Measurements from ENCODE around the gene PEX5L. TPM values are rescaled to one million over a fixed set of nuclear protein-coding genes. Genes with fewer than 3 reads are reported as not detected.
A peak's percentile ranks its signal among the peaks of the same experiment; 100 is the strongest.

The PEX5L gene
- total and polyA plus RNA-seq, 8 donors = 1.1 to 30.2 (median 8.6) TPM

GRCh38 chr3:179898024-179898423 is 138.7 kb downstream of the PEX5L start:
- Histone ChIP-seq H3K4me3 (no peak overlapping the region), H3K27me3 (no peaks in the 10 kb centered on the region), H3K27ac (no peak overlapping the region), H3K36me3 (no peaks in the 10 kb centered on the region), H3K9me3 (no peaks in the 10 kb centered on the region), H3K4me1 (peaks cover 0 to 28% (median 13%) of the 10 kb centered on the region in 3 donors)
- 18 to 36% methylated on average over 2 of the region's 2 CpGs for WGBS, 2 donors
- peak in 2 of 6 donors; percentile 18 to 20 for DNase-seq
- ATAC-seq = peak; percentile 51 to 73 (median 62)
- TF ChIP-seq, protein P1, sequence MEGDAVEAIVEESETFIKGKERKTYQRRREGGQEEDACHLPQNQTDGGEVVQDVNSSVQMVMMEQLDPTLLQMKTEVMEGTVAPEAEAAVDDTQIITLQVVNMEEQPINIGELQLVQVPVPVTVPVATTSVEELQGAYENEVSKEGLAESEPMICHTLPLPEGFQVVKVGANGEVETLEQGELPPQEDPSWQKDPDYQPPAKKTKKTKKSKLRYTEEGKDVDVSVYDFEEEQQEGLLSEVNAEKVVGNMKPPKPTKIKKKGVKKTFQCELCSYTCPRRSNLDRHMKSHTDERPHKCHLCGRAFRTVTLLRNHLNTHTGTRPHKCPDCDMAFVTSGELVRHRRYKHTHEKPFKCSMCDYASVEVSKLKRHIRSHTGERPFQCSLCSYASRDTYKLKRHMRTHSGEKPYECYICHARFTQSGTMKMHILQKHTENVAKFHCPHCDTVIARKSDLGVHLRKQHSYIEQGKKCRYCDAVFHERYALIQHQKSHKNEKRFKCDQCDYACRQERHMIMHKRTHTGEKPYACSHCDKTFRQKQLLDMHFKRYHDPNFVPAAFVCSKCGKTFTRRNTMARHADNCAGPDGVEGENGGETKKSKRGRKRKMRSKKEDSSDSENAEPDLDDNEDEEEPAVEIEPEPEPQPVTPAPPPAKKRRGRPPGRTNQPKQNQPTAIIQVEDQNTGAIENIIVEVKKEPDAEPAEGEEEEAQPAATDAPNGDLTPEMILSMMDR (IDR thresholded peaks at IDR 0.05) = no peak
- intact Hi-C loops (cut with DNase I) = no loop called here
- FAIRE-seq = no peak

- Histone ChIP-seq H3K27me3 (no peaks in the 10 kb centered on the region), H3K27ac (no peak overlapping the region), H3K36me3 (no peaks in the 10 kb centered on the region), H3K9me3 (no peaks in the 10 kb centered on the region), H3K4me3 (no peak overlapping the region), H3K4me1 (peaks cover 0 to 28% (median 13%) of the 10 kb centered on the region in 3 donors)
- DNase-seq = no peak
- no peak for FAIRE-seq
- WGBS, 2 donors = 64 to 81% methylated on average over 4 of the region's 4 CpGs
- intact Hi-C loops (cut with DNase I) = no loop called here
- ATAC-seq = no peak
- TF ChIP-seq, protein P1 (IDR thresholded peaks at IDR 0.05) = no peak
Measured at GRCh38 chr3:179897231-179897630, 139.5 kb downstream of the PEX5L start.

GRCh38 chr3:179896507-179896906 is 140.2 kb downstream of the PEX5L start:
- no peak overlapping the region for H3K27ac ChIP-seq
- FAIRE-seq (no peak), ATAC-seq (peak in 3 of 4 donors; percentile 59 to 61 (median 60)), DNase-seq (no peak)
- 29 to 37% methylated on average over 2 of the region's 2 CpGs for WGBS, 2 donors
- H3K36me3 ChIP-seq = no peaks in the 10 kb centered on the region
- intact Hi-C loops (cut with DNase I) = no loop called here
- TF ChIP-seq, protein P1 (IDR thresholded peaks at IDR 0.05) = no peak
- peaks cover 0 to 28% (median 13%) of the 10 kb centered on the region in 3 donors for H3K4me1 ChIP-seq
- H3K4me3 ChIP-seq = no peak overlapping the region
- H3K27me3 ChIP-seq = no peaks in the 10 kb centered on the region
- H3K9me3 ChIP-seq = peaks cover 0 to 3% (median 0%) of the 10 kb centered on the region in 4 donors

- Histone ChIP-seq H3K36me3 (no peaks in the 10 kb centered on the region), H3K4me1 (peaks cover 0 to 28% (median 13%) of the 10 kb centered on the region in 3 donors), H3K9me3 (peaks cover 0 to 3% (median 0%) of the 10 kb centered on the region in 4 donors), H3K27me3 (no peaks in the 10 kb centered on the region), H3K4me3 (no peak overlapping the region), H3K27ac (peak overlapping the region in 1 of 4 donors; percentile 9)
- TF ChIP-seq, protein P1 (IDR thresholded peaks at IDR 0.05) = no peak
- ATAC-seq (peak; percentile 60 to 88 (median 69)), DNase-seq (peak in 1 of 6 donors; percentile 9), FAIRE-seq (no peak)
- intact Hi-C loops (cut with DNase I) = no loop called here
Measured at GRCh38 chr3:179895330-179895729, 141.4 kb downstream of the PEX5L start.

GRCh38 chr3:179887295-179887943 is 149.3 kb downstream of the PEX5L start:
- TF ChIP-seq, protein P1 (IDR thresholded peaks at IDR 0.05) = no peak
- peaks cover 0 to 3% (median 0%) of the 10 kb centered on the region in 4 donors for H3K9me3 ChIP-seq
- WGBS, 2 donors = 59 to 62% methylated on average over 4 of the region's 4 CpGs
- H3K4me1 ChIP-seq = peaks cover 0 to 3% (median 0%) of the 10 kb centered on the region in 3 donors
- H3K4me3 ChIP-seq = no peak overlapping the region
- H3K36me3 ChIP-seq = no peaks in the 10 kb centered on the region
- no peak overlapping the region for H3K27ac ChIP-seq
- ATAC-seq = no peak
- DNase-seq = no peak
- H3K27me3 ChIP-seq = no peaks in the 10 kb centered on the region
- intact Hi-C loops (cut with DNase I) = no loop called here
- no peak for FAIRE-seq

All from pancreas (tissue), 10 donors.